Measurements from ENCODE around the gene CTNNBL1.

DNA sequence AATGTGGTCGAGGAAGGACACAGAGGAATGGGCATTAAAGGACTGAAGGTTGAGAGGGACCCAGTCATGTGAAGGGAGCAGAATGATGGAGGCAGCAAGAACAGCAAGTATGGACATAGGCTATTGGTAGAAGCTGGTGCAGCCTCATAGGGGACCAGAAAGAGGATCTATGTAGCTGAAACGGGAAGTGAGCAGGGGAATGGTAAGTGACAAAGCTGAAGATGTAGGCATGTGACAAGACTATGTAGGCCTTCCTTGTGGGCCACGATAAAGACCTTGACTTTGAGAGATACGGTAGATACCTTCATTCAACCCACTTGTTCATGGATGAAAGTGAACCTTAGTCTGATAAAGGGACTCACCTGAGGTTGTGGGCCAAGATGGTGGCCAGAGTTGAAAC, 3.5 kb downstream of the CTNNBL1 start:
- TF ChIP-seq, protein P1, sequence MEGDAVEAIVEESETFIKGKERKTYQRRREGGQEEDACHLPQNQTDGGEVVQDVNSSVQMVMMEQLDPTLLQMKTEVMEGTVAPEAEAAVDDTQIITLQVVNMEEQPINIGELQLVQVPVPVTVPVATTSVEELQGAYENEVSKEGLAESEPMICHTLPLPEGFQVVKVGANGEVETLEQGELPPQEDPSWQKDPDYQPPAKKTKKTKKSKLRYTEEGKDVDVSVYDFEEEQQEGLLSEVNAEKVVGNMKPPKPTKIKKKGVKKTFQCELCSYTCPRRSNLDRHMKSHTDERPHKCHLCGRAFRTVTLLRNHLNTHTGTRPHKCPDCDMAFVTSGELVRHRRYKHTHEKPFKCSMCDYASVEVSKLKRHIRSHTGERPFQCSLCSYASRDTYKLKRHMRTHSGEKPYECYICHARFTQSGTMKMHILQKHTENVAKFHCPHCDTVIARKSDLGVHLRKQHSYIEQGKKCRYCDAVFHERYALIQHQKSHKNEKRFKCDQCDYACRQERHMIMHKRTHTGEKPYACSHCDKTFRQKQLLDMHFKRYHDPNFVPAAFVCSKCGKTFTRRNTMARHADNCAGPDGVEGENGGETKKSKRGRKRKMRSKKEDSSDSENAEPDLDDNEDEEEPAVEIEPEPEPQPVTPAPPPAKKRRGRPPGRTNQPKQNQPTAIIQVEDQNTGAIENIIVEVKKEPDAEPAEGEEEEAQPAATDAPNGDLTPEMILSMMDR (IDR thresholded peaks at IDR 0.05) = no peak
- TF ChIP-seq POLR2A (IDR thresholded peaks at IDR 0.05) = no peak
